ENCODE measurements around the gene HDLBP.
"Not testable (repeated sequence)": the region's sequence is repeated elsewhere in the genome, so short reads cannot be mapped to it uniquely, and the experiment has no call there.

Gene HDLBP

DNA sequence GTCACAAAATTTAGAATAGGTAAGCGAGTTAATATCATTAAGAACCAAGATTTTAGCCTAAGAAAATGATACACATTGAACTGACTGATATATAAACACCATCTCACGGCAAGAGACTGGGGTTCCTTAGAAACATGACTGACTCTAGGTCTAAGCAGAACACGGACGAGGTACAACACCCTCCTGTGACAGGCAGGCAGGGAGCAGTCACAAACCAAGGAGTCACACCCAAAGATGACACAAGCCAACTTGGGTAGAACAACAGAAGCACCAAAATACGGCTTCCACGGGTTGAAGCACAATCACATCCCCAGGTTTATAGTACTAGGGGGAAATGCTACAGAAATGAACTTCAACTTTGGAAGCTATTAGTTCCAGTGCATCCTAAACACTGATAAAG is 24.3 kb downstream of the HDLBP start:
- Mint-ChIP-seq H3K36me3 (ENCODE audit: insufficient read depth) (peaks cover 6% of the 10 kb centered on the region), H3K27me3 (no peaks in the 10 kb centered on the region), H3K27ac (ENCODE audit: low read depth) (no peak overlapping the region), H3K4me1 (peaks cover 40% of the 10 kb centered on the region), H3K4me3 (no peak overlapping the region), H3K9me3 (no peaks in the 10 kb centered on the region)
- no peak for DNase-seq (ENCODE audit: low spot score in 2 of 2)
- no peak for ATAC-seq (replicated peaks; ENCODE audit: extremely low read depth, poor library complexity, severe bottlenecking)

DNA sequence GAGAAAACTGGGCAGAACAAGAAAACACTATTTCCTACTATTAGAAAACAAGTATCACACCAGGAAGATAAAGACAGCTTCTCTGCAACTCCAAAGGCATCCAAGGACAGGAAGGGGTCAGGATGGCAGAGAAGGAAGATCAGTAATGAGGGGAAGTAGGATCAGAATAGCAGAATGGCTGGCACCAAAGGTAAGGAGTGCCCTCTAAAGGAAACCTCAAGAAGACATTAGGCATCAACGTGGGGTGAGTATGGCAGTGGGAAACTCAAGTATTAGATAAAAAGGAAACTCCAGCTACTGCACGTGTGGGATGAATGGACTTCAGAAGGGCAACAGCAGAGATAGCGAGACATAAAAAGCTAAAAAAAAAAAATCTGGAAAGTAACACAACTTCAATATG is 25.9 kb downstream of the HDLBP start:
- Mint-ChIP-seq H3K27me3 (no peaks in the 10 kb centered on the region), H3K4me3 (no peak overlapping the region), H3K9me3 (no peaks in the 10 kb centered on the region), H3K36me3 (ENCODE audit: insufficient read depth) (peaks cover 8% of the 10 kb centered on the region), H3K27ac (ENCODE audit: low read depth) (no peak overlapping the region), H3K4me1 (peaks cover 40% of the 10 kb centered on the region)
- DNase-seq (ENCODE audit: low spot score in 2 of 2) (no peak), ATAC-seq (replicated peaks; ENCODE audit: extremely low read depth, poor library complexity, severe bottlenecking) (no peak)

DNA sequence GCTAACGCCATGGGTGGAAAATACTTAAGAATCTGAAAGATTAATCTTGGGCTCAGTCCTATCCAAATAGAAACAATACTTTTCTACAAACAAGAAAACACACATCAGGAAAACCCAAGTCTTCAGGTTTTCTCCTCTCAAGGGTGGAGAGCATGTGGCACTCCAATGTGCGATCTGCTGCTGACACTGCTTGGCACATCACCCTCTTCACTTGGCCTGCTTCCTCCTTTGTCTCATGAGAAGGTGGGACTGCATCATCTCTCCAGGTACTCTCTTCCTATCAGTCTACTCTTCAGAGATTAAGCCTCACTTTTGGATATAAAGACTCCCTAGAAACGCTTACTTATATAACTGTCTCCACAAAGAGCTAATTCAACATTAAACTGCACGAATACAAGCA is 26.4 kb downstream of the HDLBP start:
- no peaks in the 10 kb centered on the region for H3K9me3 Mint-ChIP-seq
- peaks cover 45% of the 10 kb centered on the region for H3K4me1 Mint-ChIP-seq
- peaks cover 8% of the 10 kb centered on the region for H3K36me3 Mint-ChIP-seq (ENCODE audit: insufficient read depth)
- no peaks in the 10 kb centered on the region for H3K27me3 Mint-ChIP-seq
- no peak for DNase-seq (ENCODE audit: low spot score in 2 of 2)
- ATAC-seq (replicated peaks; ENCODE audit: extremely low read depth, poor library complexity, severe bottlenecking): no peak
- peak overlapping the region; percentile 38 for H3K27ac Mint-ChIP-seq (ENCODE audit: low read depth)
- H3K4me3 Mint-ChIP-seq: no peak overlapping the region

DNA sequence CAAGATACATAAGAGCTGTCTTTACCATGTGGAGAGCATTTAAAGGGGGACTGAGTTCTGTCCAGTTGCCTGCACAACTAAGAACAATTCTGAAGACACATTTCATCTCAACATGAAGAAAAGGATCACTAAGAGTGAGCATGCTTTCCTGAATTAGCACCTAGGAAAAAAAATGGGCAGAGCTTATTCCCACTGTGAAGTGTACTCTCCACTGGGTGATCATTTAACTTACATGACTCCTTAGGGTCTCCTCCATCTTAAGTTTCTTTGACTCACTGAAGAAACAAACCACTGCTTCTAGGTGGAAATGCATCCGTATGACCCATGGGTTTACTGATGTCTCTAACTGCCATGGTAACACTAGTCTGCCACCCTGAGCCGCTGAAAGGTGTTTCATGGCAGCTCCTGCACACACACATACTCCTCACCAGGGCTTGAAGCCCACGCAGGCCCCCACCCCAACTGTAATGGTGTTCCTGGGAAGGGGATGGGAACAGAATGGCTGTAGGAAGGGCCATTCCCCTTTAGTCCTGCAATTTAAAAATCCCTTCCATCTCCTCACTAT is 27.1 kb downstream of the HDLBP start:
- DNase-seq (ENCODE audit: low spot score in 2 of 2) (no peak), ATAC-seq (replicated peaks; ENCODE audit: extremely low read depth, poor library complexity, severe bottlenecking) (no peak)
- no peak overlapping the region for H3K4me3 Mint-ChIP-seq
- H3K4me1 Mint-ChIP-seq: peaks cover 49% of the 10 kb centered on the region
- H3K36me3 Mint-ChIP-seq (ENCODE audit: insufficient read depth): peaks cover 8% of the 10 kb centered on the region
- H3K9me3 Mint-ChIP-seq: no peaks in the 10 kb centered on the region
- peak overlapping the region; percentile 38 for H3K27ac Mint-ChIP-seq (ENCODE audit: low read depth)
- no peaks in the 10 kb centered on the region for H3K27me3 Mint-ChIP-seq

DNA sequence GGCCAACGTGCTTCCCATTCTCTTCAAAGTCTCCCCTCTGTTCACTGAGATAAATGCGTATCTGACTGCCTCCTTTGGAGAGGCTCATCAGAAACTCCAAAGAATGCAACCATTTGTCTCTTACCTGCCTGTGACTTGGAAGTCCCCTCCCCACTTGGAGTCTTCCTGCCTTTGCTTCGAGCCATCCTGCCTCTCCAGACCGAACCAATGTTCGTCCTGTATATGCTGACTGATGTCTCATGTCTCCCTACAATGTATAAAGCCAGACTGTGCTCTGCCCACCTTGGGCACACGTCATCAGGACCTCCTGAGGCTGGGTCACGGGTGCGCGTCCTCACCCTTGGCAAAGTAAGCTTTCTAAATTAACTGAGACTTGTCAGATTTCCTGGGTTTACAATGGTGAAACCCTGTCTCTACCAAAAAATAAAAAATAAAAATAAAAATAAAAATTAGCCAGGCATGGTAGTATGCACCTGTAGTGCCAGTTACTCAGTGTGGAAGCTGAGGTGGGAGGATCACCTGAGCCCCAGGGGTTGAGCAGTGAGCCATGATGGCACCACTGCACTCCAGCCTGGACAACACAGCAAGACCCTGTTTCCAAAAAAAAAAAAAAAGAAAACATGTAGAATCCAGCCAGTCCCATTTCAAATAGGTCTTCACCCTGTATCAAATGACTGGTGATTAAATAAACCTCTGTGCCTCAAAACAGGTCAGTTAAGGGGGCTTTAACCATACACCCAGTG is 29.0 kb downstream of the HDLBP start:
- DNase-seq (ENCODE audit: low spot score in 2 of 2) (no peak), ATAC-seq (replicated peaks; ENCODE audit: extremely low read depth, poor library complexity, severe bottlenecking) (no peak)
- H3K4me1 Mint-ChIP-seq: peaks cover 48% of the 10 kb centered on the region
- no peak overlapping the region for H3K27ac Mint-ChIP-seq (ENCODE audit: low read depth)
- H3K9me3 Mint-ChIP-seq: no peaks in the 10 kb centered on the region
- H3K27me3 Mint-ChIP-seq: no peaks in the 10 kb centered on the region
- no peak overlapping the region for H3K4me3 Mint-ChIP-seq
- peaks cover 6% of the 10 kb centered on the region for H3K36me3 Mint-ChIP-seq (ENCODE audit: insufficient read depth)

DNA sequence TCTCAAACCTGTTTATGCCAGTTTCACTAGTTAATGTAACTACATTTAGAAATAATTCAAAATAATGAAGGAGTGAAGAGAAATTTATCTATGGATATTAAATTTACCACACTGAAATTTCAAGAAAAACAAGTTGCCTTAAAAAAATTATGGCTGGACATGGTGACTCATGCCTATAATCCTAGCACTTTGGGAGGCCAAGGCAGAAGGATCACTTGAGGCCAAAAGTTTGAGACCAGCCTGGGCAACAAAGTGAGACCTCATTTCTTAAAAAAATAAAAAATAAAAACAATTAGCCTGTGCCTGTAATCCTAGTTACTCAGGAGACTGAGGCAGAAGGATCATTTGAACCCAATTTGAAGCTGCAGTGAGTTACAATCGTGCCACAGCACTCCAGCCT is 29.9 kb downstream of the HDLBP start:
- Mint-ChIP-seq H3K27ac (ENCODE audit: low read depth) (no peak overlapping the region), H3K9me3 (no peaks in the 10 kb centered on the region), H3K4me3 (no peak overlapping the region), H3K36me3 (ENCODE audit: insufficient read depth) (peaks cover 8% of the 10 kb centered on the region), H3K4me1 (peaks cover 39% of the 10 kb centered on the region), H3K27me3 (no peaks in the 10 kb centered on the region)
- ATAC-seq (replicated peaks; ENCODE audit: extremely low read depth, poor library complexity, severe bottlenecking): no peak
- DNase-seq (ENCODE audit: low spot score in 2 of 2): no peak

DNA sequence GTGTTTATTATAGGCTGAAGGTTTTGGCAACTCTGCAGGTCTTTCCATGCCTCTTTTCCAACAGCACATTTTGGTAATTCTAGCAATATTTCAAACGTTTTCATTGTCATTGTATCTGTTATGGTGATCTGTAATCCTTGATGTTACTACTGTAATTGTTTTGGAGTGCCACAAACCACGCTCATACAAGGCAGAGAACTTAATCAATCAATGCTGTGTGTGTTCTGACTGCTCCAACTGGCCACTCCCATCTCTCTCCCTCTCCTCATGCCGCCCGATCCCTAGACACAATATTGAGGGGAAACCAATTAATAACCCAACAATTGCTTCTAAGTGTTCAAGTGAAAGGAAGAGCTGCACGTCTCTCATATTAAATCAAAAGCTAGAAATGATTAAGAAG is 32.9 kb downstream of the HDLBP start:
- Mint-ChIP-seq H3K4me3 (no peak overlapping the region), H3K27ac (ENCODE audit: low read depth) (no peak overlapping the region), H3K36me3 (ENCODE audit: insufficient read depth) (peaks cover 6% of the 10 kb centered on the region), H3K4me1 (peaks cover 28% of the 10 kb centered on the region), H3K9me3 (no peaks in the 10 kb centered on the region), H3K27me3 (no peaks in the 10 kb centered on the region)
- no peak for ATAC-seq (replicated peaks; ENCODE audit: extremely low read depth, poor library complexity, severe bottlenecking)
- DNase-seq (ENCODE audit: low spot score in 2 of 2): no peak

DNA sequence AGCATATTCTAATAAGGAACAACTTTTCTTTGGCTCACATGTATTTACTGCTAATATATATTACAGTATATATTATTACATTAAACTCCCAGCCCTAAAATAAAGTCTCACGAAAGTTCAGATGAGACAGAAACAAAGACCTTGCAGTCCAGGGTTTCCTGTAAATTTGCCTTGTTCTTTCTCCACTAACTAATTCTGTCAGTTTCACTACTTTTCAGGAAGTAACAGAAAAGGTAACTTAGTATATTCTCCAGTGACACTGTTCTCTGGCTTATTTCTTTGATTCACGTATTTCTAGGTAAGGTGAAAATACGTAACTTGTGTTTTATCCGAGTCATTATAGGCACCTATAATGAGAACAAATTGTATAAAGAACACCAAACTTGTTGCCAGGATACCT is 35.2 kb downstream of the HDLBP start:
- ATAC-seq (replicated peaks; ENCODE audit: extremely low read depth, poor library complexity, severe bottlenecking) (no peak), DNase-seq (ENCODE audit: low spot score in 2 of 2) (no peak)
- Mint-ChIP-seq H3K27ac (ENCODE audit: low read depth) (no peak overlapping the region), H3K4me3 (no peak overlapping the region), H3K36me3 (ENCODE audit: insufficient read depth) (peaks cover 3% of the 10 kb centered on the region), H3K4me1 (peaks cover 30% of the 10 kb centered on the region), H3K9me3 (no peaks in the 10 kb centered on the region), H3K27me3 (no peaks in the 10 kb centered on the region)

DNA sequence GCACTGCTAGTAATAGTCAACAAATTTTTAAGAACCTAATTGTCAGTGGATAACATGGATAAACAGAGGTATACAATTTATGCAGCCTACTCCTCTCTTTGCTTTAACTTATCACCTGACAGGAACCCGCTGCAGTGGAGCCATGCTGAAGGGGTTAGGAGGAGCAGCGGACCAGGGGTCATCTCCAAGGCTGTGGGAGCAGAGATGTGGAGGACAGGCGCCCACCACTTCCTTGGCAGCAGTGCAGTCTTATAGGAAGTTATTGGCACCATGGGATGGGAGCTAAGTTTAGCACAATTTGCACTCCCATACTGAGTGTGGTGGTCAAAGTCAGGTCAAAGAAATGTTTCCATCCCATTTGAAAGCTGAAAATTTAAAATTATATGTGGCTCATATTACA is 35.6 kb downstream of the HDLBP start:
- H3K36me3 Mint-ChIP-seq (ENCODE audit: insufficient read depth): peaks cover 3% of the 10 kb centered on the region
- no peaks in the 10 kb centered on the region for H3K9me3 Mint-ChIP-seq
- no peak overlapping the region for H3K4me3 Mint-ChIP-seq
- ATAC-seq (replicated peaks; ENCODE audit: extremely low read depth, poor library complexity, severe bottlenecking): no peak
- no peak for DNase-seq (ENCODE audit: low spot score in 2 of 2)
- no peak overlapping the region for H3K27ac Mint-ChIP-seq (ENCODE audit: low read depth)
- H3K27me3 Mint-ChIP-seq: no peaks in the 10 kb centered on the region
- peaks cover 35% of the 10 kb centered on the region for H3K4me1 Mint-ChIP-seq

DNA sequence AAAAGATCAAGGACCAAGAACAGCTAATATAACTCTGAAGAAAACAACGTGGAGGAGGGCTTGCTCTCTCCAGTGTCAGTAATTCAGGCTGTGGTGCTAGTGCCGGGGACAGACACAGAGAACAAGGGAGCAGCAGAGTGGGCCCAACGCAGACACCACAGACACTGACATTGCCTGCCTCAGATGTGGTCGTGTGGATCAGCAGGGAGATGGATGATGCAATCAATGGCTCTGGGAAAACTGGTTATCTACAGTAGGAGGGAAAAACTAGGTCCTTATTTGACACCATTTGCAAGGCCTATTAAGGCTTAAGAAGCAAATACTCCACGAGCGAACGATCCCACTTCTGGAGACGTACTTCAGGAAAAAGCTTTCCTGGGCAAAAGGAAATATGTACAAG is 36.1 kb downstream of the HDLBP start:
- no peak overlapping the region for H3K27ac Mint-ChIP-seq (ENCODE audit: low read depth)
- no peak for ATAC-seq (replicated peaks; ENCODE audit: extremely low read depth, poor library complexity, severe bottlenecking)
- peaks cover 3% of the 10 kb centered on the region for H3K36me3 Mint-ChIP-seq (ENCODE audit: insufficient read depth)
- H3K4me3 Mint-ChIP-seq: no peak overlapping the region
- H3K27me3 Mint-ChIP-seq: no peaks in the 10 kb centered on the region
- H3K4me1 Mint-ChIP-seq: peaks cover 38% of the 10 kb centered on the region
- H3K9me3 Mint-ChIP-seq: no peaks in the 10 kb centered on the region
- no peak for DNase-seq (ENCODE audit: low spot score in 2 of 2)

DNA sequence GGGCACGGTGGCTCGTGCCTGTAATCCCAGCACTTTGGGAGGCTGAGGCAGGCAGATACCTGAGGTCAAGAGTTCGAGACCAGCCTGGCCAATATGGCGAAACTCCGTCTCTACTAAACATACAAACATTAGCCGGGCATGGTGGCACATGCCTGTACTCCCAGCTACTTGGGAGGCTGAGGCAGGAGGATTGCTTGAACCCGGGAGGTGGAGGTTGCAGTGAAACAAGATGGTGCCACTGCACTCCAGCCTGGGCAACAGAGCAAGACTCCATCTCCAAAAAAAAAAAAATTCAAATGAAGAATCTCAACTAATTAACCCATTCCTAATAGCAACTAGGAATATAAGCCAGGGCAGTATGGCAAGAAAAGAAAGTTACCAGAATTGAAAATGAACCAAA is 37.2 kb downstream of the HDLBP start:
- DNase-seq (ENCODE audit: low spot score in 2 of 2); H3K4me3 Mint-ChIP-seq; ATAC-seq (replicated peaks; ENCODE audit: extremely low read depth, poor library complexity, severe bottlenecking); H3K27ac Mint-ChIP-seq (ENCODE audit: low read depth); H3K9me3 Mint-ChIP-seq; H3K27me3 Mint-ChIP-seq; H3K36me3 Mint-ChIP-seq (ENCODE audit: insufficient read depth): not testable (repeated sequence)
- H3K4me1 Mint-ChIP-seq: peaks cover 40% of the 10 kb centered on the region

DNA sequence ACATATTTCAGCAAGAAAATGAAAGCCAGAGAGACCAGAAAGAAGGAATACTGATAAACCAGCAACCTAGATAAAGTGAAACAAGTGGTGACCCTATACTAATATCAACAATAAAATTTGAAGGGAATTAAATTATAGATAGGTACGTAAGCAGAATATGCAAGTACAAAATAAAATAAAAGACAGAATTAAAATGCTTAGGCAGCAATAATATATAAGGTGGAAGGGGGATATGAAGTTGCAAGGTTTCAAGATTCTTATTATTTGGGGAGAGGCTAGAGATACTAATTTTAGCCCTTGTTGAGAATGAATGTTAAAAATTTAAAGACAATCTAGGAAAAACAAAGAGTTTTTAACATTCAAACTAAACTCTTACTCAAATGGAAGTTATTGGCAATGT is 39.6 kb downstream of the HDLBP start:
- Mint-ChIP-seq H3K36me3 (ENCODE audit: insufficient read depth) (peaks cover 5% of the 10 kb centered on the region), H3K4me1 (peaks cover 43% of the 10 kb centered on the region), H3K9me3 (no peaks in the 10 kb centered on the region), H3K27me3 (no peaks in the 10 kb centered on the region), H3K27ac (ENCODE audit: low read depth) (peak overlapping the region; percentile 16), H3K4me3 (no peak overlapping the region)
- ATAC-seq (replicated peaks; ENCODE audit: extremely low read depth, poor library complexity, severe bottlenecking): no peak
- no peak for DNase-seq (ENCODE audit: low spot score in 2 of 2)

DNA sequence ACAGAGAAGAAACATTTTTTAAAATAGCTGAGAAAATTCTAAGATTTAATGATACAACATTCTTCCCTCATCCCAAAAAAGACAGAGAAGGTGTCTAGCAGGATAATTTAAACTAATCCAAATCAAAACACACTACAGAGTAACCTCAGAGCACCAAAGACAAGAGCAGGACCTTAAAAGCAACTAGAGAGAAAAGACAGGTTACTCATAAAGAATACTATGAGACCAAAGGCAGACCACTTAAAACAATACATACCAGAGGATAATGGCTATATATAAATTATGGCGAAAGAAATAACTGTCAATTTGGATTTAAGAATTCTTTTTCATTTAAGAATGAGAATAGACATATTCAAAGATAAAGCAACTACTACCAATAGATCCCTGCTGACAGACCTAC is 40.0 kb downstream of the HDLBP start:
- Mint-ChIP-seq H3K9me3 (no peaks in the 10 kb centered on the region), H3K4me1 (peaks cover 47% of the 10 kb centered on the region), H3K27ac (ENCODE audit: low read depth) (peak overlapping the region; percentile 16), H3K27me3 (no peaks in the 10 kb centered on the region), H3K4me3 (no peak overlapping the region), H3K36me3 (ENCODE audit: insufficient read depth) (peaks cover 4% of the 10 kb centered on the region)
- DNase-seq (ENCODE audit: low spot score in 2 of 2): no peak
- no peak for ATAC-seq (replicated peaks; ENCODE audit: extremely low read depth, poor library complexity, severe bottlenecking)
